T-helper 9 cell (primary cell): ENCODE results near the gene RASGRP4.
"Not testable (repeated sequence)": the region's sequence is repeated elsewhere in the genome, so short reads cannot be mapped to it uniquely, and the experiment has no call there.

Experiments
- DNase-seq: peaks from one replicate; pipeline ENCODE4 v3.0.0-alpha.2; 2020
- total RNA-seq, 2 donors: gene quantifications; one replicate each; lab custom pipeline; 2026; lab: John Stamatoyannopoulos, UW

RASGRP4 gene, protein sequence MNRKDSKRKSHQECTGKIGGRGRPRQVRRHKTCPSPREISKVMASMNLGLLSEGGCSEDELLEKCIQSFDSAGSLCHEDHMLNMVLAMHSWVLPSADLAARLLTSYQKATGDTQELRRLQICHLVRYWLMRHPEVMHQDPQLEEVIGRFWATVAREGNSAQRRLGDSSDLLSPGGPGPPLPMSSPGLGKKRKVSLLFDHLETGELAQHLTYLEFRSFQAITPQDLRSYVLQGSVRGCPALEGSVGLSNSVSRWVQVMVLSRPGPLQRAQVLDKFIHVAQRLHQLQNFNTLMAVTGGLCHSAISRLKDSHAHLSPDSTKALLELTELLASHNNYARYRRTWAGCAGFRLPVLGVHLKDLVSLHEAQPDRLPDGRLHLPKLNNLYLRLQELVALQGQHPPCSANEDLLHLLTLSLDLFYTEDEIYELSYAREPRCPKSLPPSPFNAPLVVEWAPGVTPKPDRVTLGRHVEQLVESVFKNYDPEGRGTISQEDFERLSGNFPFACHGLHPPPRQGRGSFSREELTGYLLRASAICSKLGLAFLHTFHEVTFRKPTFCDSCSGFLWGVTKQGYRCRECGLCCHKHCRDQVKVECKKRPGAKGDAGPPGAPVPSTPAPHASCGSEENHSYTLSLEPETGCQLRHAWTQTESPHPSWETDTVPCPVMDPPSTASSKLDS
- total RNA-seq = 0 to 0.07 reads per million in 2 donors

DNA sequence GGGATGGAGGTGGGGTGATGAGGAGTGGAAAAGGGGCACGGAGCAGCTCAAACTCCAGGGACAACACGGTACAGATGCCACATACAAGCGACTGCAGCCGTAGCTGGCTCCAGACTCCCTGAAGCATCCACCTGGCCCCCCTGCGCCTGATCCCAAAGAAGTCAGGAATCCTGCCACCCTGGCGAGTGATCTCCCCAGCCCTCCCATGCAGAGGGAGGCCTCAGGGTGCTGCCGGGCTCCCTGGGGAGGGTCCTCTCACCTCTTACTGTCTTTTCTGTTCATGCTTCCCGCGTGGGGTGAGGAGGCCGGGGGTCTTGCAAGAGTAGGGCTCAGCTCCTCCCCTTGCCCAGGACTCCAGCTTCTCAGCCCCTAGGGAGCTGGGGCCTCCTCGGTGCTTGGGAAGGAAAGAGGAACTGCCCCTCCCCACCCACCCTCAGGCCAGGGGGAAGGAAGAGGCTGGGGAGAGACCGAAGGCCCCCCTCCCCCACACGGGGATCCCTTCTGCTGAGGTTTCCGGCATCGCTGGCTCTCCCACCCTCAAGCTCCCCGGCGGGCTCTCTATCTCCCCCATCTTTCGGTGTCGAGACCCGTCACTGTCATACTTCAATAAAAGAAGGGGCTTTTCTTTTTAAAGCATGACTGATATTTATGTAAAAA is at the start of gene RASGRP4:
RASGRP4 (minus strand) TSS at position 410 of the 657 bp plus-strand sequence; CDS start at position 282, 128 bp downstream.
- DNase-seq = peak; percentile 16

DNA sequence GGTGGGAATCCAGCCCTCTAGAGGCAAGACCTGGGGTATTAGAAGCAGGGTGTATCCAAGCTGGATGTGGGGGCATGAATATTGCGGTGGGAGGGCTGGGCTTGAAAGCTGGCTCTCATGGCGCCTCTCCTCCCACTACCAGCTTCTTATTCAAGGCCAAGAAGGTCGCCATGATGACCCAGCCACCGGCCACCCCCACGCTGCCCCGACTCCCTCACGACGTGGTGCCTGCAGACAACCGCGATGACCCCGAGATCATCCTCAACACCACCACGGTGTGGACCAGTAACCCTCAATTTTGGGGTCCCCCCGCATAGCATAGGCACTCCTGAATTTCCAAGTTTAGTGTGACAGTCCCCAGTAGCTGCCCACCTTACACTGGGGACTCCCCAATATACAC is 49.2 kb upstream of the RASGRP4 start:
- DNase-seq = no peak

DNA sequence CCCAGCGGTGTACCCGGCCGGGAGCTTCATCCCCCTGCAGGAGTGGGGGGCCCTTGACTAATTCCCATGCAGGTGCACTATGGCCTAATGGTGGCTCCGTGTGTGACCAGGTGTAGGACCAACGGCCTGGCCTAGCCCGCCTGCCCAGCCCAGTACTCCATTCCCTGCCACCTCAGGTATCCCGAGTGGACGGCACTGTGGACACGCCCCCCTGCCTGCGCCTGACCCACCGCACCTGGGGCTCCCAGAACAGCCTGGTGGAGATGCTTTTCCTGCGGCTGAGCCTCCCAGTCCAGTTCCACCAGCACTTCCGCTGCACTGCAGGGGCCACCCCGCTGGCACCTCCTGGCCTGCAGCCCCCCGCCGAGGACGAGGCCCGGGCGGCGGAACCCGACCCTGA is 47.2 kb upstream of the RASGRP4 start:
- DNase-seq = no peak

DNA sequence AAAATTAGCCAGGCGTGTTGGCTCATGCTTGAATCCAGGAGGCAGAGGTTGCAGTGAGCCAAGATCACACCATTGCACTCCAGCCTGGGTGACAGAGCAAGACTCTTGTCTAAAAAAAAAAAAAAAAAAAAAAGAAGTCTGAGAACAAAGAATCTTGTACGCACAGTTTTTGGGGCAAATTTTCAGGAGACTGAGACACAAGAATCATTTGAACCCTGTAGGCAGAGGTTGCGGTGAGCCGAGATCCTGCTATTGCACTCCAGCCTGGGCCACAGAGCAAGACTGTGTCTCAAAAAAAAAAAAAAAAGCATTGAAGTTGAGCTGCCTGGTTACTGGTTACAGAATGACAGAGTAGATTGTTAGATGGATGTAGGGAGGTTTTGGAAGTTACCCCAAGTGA is 46.7 kb upstream of the RASGRP4 start:
- DNase-seq = not testable (repeated sequence)

DNA sequence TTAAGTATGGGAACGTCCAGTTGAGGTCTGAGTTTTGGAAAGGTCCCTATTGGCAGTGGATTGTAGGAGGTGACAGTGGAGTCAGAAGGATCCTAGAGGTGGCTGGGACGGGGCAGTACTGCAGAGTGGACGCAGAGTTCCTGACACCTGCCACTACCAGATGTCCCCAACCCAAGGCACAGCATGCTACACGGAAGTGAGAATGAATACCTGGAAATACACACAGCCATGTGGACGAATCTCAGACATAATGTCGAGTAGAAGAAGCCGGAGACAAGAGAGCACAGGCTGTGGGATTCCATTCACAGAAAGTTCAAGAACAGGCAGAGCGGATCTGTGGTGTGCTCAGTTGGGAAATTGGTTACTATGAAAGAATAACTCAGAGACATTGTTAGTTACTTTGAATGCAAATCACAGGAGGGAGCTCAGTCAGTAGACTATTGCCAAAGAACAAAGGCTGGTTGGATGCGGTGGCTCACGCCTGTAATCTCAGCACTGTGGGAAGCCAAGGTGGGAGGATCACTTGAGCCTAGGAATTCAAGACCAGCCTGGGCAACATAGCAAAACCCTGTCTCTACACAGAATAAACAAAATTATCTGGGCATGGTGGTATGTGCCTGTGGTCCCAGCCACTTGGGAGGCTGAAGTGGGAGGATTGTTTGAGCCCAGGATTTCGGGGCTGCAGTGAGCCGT is 44.9 kb upstream of the RASGRP4 start:
- no peak for DNase-seq

DNA sequence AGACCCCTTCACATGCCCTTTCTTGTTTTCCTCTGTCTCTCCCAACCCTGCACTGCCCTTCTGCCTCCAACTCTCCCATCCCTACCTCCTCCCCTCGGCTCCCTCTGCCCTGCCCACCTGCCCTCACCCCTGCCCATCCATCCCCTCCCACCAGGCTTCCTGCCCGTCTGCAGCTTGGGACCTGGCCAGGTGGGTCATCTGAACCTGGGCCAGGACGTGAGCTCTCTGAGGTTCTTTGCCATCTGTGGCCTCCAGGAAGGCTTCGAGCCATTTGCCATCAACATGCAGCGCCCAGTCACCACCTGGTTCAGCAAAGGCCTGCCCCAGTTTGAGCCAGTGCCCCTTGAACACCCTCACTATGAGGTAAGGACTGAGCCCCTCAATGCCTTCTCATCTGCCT is 43.1 kb upstream of the RASGRP4 start:
- no peak for DNase-seq

DNA sequence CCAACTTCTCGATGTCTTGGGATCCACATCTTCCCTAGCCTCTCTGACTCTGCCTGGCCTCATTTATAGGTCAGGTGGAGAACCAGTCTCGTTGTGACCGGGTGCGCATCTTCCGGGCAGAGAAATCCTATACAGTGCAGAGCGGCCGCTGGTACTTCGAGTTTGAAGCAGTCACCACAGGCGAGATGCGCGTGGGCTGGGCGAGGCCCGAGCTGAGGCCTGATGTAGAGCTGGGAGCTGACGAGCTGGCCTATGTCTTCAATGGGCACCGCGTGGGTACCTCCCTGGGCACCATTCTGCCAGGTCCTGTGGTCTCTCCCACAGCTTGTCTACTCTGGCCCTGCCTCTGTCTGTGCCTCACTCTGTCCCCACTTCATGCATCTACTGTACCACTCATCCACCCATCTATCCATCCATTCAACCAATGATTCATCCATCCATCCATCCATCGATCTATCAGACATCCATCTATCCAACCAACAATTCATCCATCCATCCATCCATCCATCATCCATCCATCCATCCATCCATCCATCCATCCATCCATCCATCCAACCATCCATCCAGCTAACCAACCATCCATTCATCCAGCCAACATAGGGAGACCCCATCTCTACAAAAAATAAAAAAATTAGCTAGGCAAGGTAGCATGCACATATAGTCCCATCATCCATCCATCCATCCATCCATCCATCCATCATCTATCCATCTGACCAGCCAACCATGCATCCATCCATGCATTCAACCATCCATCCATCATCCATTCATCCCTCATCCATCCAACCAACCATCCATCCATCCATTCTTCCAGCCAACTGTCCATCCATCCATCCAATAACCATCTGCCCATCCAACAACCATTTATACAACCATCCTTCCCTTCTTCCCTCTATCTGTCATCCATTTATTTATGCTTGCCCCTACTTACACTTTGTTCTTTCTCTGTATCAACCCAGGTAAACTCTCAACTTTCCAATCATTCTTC is 41.8 kb upstream of the RASGRP4 start:
- DNase-seq = no peak

DNA sequence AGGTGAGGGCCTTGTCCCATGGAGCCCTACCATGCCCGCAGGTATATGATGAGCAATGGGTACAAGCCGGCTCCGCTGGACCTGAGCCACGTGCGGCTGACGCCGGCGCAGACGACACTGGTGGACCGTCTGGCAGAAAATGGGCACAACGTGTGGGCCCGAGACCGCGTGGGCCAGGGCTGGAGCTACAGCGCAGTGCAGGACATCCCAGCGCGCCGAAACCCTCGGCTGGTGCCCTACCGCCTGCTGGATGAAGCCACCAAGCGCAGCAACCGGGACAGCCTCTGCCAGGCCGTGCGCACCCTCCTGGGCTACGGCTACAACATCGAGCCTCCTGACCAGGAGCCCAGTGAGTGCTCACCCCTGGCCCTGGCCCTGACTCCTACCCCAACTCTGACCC is 40.0 kb upstream of the RASGRP4 start:
- no peak for DNase-seq

DNA sequence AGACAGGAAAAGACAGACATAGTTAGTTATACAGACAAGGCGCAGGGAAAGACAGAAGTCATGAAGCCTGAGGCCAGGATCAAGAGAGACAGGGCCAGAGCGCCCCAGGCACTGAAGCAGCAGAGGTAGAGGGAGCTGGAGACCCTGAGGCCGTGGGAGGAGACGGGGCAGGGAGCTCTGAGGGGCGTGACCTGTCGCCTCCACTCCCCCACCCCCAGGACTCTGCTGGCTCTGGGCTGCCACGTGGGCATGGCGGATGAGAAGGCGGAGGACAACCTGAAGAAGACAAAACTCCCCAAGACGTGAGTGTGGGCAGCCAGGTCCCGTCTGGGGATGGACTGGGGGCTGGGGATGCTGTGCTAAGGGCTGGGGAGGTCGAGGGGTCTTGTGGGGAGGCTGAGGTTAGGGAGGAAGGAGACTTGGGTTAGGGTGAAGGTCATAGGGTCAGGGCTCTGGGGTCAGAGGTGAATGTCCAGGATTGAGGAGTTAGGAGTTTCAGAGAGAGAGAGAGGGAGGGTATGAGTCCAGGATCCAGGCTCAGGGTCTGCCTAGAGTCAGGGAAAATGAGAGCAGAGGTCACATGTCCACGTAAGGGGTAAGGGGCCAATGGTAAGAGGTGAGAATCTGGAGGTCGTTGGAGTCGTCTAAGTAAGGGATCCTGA is 38.5 kb upstream of the RASGRP4 start:
- no peak for DNase-seq

DNA sequence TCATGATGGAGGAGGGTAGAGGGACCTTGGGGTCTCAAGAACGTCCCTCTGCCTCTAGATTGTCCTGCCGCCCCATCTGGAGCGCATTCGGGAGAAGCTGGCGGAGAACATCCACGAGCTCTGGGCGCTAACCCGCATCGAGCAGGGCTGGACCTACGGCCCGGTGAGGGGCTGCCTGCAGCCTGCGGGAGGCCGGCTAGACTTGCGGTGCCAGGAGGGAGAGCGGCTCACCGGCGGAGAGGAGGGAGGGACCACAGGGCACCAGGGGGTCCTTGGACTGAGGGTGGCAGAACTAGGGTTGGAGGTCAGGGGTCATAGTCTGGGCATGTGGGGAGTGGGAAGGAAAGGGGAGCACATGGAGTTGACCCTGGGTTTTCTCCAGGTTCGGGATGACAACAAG is 37.3 kb upstream of the RASGRP4 start:
- DNase-seq = no peak

DNA sequence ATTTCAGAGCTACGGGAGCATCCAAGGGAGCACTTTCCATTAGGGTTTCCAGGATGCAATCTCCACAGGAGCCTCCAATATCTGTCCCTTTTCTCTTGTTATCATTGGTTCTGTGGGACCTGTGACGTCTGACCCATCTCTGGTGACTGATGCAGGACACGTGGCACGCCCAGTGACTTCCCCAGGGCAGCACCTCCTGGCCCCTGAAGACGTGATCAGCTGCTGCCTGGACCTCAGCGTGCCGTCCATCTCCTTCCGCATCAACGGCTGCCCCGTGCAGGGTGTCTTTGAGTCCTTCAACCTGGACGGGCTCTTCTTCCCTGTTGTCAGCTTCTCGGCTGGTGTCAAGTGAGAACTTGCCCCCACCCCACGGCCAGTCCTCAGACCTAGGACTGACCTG is 33.0 kb upstream of the RASGRP4 start:
- DNase-seq = no peak

DNA sequence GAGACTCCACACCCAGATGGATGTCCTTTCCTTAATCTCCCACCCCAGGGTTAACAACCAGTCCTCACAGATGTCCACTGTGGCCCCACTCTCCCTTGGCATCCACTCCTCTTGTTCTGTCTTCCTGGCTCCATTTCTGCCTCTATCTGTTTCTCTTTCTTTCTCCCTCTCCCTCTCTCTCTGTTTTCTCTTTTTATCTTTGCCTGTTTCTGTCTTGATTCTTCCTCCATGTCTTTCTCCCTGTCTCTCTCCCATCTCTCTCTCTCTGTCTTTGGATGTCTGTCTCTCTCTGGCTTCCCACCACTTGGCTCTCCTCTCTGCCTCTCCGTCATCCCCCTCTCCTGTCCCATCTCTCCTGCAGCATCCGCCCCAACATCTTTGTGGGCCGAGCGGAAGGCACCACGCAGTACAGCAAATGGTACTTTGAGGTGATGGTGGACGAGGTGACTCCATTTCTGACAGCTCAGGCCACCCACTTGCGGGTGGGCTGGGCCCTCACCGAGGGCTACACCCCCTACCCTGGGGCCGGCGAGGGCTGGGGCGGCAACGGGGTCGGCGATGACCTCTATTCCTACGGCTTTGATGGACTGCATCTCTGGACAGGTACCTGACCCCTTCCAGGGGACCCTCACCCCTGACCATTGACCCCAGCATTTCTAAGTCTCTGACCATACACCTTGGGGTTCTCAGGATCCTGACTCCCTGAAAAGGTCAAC is 31.8 kb upstream of the RASGRP4 start:
- DNase-seq = no peak

DNA sequence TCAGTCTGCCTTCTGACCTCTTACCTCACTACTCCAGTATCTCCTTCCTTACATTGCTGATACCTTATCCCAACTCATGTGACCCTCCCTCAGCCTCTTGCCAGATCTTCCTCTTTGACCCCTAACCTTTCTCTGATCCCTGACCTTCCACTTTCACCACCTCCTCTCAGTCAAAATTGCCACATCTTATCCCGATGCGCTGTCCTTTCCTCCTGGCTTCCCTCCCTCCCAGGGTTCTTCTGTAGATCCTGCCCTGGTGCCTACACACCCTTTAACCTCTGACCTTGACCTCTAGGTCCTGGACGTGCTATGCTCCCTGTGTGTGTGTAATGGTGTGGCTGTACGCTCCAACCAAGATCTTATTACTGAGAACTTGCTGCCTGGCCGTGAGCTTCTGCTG is 31.2 kb upstream of the RASGRP4 start:
- no peak for DNase-seq

DNA sequence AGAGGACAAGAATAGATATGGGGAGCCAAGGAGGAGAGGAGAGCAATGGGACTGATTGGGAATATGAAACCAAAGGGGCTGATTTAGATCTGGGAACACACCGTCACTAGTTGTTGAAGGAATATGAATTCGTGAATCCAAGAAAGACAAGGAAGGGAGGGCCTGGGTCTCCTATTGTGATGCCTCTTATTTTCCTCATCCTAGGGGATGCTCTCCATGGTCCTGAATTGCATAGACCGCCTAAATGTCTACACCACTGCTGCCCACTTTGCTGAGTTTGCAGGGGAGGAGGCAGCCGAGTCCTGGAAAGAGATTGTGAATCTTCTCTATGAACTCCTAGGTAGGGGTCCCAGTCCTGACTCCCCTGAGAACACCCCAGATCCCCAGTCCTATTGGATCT is 29.0 kb upstream of the RASGRP4 start:
- DNase-seq = no peak

DNA sequence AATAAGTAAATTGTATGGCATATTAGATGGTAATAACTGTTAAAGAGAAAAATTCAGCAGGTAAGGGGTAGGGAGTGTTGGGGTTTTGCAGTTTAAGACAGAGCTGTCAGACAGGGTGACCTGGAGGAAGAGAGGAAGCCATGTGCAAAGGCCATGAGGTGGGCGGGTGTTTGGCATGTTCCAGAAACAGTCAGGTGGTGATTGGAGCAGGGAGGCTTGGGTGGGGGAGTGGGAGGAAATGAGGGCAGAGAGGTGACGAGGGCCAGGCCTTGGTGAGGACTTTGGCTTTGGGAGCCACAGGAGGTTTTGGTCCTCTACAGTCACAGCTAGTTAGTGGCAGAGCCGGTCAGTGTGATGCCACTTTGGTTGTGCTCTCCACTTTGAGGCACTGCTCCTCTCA is 27.6 kb upstream of the RASGRP4 start:
- no peak for DNase-seq

DNA sequence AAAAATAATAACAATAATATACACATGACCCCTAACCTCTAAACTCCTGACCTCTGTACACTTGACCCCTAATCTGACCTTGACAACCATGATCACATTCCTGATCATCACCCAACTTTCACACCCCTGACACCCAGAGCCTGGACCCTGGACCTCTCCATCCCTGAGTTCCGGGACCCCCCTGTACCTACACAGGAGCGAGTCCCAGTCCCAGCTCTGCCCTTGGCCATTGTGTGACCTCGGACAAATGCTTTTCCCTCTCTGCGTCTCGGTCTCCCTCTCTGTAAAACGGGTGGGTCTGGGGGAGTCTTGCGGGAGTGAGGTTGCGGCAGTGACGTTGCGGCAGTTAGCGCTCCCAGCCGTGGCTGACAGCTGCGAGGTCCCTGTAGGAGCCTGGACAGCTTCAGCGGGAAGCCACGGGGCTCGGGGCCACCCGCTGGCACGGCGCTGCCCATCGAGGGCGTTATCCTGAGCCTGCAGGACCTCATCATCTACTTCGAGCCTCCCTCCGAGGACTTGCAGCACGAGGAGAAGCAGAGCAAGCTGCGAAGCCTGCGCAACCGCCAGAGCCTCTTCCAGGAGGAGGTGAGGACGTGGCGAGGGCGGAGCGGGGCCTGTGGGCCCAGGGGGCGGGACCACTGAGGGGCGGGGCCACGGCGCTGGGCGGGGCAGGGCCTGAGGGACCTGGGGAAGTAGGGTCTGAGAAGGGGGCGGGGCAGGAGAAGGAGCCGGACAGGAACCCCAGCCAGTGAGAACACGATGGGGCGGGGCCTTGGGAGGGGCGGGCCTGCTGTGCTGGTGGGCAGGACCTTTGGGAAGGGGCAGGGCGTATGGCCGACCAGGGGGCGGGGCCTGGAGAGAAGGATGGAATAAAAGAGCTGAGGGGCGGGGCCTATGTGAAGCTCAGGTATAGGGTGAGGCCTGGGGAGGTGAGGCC is 26.7 kb upstream of the RASGRP4 start:
- DNase-seq = no peak

DNA sequence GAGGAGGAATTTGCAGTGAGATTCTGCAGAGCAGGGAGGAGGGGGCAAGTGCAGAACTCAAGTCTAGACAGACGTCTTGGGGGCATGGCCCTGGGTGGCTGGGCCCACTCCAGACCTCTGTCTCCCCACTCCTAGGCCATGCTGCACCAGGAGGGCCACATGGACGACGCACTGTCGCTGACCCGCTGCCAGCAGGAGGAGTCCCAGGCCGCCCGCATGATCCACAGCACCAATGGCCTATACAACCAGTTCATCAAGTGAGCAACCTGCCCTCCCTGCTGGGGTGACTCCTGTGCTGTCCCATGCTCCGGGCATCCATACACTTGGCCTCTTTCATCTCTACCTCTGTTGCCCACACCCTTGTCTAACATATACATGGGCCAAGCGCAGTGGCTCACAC is 25.6 kb upstream of the RASGRP4 start:
- no peak for DNase-seq

DNA sequence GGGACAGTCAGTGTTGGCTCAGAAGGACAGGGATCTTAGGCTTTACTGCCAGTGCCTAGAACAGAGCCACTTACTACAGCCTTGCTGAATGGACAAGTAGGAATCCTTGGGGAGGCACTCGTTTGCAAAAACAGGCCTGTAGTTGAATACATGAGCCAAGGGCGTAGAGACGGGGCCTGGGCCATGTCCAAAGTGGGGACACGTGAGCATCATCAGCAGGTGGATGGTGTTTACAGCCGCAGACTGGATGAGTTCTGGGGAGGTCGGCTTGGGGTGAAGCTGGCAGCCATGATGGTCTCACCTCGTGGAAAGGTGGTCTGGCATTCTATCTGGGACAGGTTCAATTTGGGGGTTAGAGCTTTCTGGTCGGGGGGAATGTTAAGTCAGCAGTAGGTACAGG is 25.0 kb upstream of the RASGRP4 start:
- DNase-seq = no peak

DNA sequence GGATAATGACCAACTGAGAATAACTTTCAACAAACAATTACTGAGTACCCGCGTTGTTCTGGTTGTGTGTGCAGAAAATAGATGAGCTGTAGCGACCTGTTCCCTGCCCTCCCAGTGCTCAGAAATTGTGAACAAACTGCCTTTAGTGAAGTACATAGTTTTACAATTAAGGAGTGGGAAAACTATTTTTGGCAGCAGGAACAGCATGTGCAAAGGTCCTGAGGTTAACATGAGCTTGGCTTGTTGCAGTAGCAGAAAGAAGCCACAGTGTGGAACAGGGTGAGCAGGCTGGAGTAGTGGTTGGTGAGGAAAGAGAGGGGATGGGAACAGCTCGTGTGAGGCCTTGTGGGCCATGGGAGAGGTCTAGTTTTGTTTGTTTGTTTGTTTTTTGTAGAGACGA is 23.5 kb upstream of the RASGRP4 start:
- no peak for DNase-seq

DNA sequence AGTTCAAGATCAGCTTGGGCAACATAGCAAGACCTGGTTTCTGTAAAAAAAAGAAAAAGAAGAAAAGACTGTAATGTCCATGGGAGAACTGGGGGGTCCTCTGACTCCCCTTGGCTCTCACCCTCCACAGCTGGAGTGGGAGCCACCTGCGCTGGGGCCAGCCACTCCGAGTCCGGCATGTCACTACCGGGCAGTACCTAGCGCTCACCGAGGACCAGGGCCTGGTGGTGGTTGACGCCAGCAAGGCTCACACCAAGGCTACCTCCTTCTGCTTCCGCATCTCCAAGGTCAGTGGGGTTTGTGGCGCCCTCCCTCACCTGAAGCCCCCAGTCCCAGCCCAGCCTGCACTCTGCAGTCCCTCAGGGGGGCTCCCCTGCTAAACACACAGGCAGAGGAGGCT is 22.2 kb upstream of the RASGRP4 start:
- DNase-seq = no peak
